HG02943 (cell line): ENCODE results near the gene WWTR1.

Experiments used
- ATAC-seq: cut with Tn5 transposase; IDR thresholded peaks from one replicate; pipeline ENCODE4 v1.9.1; 2021; ENCODE audit warnings: mild to moderate bottlenecking, low read depth, moderate library complexity; ENCODE audit not compliant: unreplicated experiment

The WWTR1 gene

DNA sequence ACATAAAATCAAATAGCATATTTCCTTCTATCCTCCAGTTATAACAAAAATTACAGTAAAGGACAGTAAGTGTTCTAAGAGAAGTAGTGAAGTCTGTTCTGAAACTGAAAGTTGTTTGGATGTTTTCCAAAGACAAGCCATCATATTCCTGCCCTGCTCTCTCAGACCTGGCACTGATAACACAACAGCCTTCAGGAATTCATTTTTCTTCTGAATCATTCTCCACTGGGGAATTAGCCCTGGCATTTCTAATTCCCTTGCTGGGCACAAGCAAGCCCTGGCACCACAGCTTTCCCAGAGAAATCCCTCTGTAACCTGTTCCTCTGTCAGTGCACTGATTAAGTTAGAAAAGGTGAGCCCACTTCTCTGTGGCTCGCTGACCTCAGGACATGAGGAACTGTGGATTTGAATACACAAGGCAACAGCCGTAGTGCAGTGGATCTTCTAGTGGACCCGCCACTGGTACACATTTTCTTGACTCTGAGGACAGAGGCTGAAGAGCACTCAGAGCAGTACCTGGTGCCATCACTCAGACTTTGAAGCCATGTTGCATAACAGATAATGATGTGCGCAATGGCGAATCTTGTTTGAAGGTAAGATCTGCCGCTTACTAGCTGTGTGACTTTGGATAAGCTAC lies 61.6 kb downstream of the WWTR1 start:
- no peak for ATAC-seq

DNA sequence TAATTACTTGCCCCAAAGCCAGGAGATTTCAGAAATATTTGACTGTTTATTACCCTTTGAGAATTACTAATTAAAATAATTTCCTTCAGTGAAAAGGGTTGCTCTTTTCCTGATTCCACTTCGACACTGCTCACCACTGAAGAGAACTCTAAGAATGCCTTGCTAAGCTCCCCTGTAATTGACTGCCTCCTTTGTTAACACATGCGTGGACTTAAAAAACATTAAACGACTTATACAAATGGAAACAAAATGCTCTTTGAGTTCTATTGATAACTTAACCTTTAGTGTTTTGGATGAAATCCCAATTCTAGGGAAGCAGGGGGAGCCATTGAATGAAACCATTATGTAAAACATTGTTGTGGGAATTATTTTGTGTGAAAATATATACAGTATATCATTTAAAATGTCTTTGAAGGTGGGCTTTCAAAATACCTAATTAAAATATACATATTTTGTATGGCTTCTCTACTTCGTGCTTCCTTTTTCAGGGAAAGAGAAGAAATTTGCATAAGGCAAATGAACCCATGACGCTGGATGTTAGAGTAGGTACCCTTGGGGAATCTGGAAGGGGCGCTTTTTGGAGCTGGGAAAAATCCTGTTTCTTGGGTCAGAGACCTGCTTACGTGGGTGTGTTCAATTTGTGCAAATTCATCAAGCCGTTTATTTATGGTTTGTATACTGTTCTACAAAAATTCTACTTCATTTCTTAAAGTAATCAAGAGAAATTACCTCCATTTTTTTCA lies 64.2 kb downstream of the WWTR1 start:
- ATAC-seq, result no peak

DNA sequence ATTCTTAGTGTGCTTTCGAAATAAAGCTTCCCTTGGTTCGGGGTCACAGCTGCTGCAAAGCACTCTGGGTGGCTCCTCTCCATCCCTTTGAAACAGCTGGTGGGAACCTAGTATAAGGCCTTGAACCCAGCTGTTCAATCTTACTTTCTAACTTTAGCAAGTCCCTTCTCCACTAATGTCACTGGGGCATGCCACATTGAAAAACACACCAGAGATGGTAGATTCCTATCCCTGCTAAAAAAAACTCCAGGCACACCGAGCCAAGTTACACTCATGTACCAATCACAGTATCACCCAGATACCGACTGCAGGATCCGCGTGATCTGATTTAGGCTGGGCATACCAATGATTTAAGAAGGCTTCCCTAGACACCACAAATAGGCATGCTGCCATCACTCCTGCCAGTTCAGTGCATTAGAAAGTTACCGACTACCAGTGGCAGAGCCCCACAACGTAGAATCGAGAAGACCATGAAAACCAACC lies 65.0 kb downstream of the WWTR1 start:
- ATAC-seq, result no peak

DNA sequence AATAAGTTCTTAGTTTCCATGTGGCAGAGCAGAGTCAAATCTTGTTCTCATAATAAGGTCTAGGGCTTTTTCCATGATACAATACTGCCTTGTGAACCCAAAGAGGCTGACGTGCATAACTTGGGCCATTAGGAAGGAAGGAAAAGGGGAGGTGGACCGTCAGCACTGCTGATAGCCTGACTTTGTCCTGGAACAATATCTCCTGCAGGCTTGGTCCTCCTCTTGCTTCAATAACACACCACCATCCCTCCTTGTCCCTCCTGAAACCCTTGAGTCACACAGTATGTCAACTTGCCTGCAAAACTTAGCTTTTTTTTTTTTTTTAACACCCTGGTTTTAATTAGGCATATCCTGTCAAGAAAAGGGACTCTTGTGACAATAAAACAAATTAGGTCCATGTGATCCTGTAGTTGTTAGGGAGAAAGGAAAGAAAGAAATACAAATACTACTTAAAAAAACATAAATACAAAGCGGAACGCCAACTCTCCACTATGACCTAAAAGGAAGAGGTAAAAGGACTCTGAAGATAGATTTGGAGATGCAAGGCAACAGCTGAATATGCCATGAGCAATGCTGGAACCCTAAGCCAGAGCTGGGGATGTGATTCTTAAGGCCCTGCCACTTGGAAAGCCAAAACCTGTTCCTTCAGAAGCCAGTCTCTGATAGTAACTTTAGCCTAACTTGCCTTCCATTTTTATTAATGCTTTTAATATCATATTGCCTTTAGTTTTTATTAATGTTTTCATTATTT lies 67.0 kb downstream of the WWTR1 start:
- no peak for ATAC-seq

DNA sequence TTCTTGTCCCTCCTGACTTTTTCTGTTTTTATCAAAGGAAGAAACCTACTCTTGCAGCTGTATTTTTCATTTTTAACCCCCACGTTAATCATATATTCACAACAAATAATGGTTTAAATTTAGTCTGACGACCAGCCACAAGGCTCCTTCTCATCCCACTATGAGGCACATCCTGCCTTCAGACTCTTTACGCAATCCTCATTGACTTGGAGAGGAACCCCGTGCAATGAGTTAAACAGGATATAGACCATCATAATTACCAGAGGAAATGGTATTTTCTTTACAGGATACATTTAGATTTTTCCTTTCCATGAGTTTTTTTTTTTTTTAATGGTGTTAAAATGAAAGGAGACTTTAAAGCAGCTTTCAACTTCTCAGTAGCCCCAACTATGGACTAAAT lies 68.5 kb downstream of the WWTR1 start:
- ATAC-seq, result no peak

DNA sequence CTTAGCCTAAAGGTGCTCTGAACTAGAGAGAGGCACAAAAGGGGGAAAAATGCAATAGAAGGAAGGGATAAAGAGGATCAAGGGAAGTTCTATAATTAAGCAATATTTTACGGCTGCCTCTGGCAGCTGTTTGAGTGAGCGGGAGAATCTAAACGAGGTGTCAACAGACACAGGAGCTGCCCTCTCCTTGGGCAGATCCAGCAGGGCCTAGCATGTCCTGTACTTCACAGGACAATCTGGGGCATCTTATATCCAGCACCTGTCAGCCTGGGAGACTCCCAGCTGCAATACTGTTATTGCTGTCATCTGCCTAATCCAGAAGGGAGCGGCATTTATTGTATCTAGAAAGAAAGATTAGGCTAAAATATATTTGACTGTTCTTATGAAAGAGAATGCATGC lies 68.9 kb downstream of the WWTR1 start:
- ATAC-seq, result no peak

DNA sequence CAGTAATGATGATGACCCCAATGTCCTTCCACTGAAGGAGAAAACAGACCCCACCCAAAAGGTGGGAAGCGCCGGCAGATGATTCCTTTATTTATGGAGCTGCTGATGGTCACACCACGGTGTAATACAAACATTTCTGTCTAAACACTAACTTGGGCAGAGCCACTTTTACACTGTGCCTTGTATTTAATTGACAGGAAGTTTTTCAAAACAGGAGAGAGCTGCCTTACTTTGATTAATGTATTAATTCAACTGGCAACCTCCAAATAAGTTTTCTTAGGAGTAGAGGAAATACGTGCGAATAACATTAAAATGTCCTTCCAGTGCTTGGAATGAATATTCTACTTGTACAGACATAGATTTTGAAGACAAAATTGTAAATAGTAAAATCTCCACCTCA lies 70.4 kb downstream of the WWTR1 start:
- ATAC-seq, result no peak

DNA sequence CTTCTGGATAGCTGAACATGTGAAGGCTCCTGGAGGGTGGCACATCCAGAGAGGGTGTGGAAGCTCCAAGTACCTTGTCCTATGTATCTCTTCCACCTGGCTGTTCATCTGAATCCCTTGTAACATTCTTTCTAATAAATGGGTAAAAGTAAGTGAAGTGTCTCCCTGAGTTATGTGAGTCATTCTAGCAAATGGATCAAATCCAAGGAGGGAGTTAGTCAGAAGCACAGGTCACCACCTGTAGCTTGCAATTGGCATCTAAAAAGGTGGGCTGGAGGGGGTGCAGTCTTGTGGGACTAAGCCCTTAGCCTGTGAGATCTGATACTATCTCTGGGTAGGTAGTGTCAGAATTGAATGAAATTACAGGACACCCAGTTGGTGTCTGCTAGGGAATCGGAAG lies 71.0 kb downstream of the WWTR1 start:
- ATAC-seq, result no peak

DNA sequence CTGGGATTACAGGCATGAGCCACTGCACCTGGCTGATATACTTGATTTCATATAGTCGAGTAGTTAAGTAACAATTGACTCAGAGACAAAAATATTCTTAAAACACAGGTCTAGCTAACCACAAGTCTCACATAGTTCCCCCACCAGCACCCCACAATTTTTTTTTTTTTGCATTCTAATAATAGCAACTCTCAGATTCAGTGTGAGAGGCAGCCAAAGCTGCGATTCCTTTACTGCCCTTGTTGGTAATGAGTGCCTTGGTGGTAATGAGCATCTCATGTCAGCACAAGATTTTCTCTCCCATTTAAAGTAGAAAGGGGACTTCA lies 72.5 kb downstream of the WWTR1 start:
- ATAC-seq, result peak; percentile 87

DNA sequence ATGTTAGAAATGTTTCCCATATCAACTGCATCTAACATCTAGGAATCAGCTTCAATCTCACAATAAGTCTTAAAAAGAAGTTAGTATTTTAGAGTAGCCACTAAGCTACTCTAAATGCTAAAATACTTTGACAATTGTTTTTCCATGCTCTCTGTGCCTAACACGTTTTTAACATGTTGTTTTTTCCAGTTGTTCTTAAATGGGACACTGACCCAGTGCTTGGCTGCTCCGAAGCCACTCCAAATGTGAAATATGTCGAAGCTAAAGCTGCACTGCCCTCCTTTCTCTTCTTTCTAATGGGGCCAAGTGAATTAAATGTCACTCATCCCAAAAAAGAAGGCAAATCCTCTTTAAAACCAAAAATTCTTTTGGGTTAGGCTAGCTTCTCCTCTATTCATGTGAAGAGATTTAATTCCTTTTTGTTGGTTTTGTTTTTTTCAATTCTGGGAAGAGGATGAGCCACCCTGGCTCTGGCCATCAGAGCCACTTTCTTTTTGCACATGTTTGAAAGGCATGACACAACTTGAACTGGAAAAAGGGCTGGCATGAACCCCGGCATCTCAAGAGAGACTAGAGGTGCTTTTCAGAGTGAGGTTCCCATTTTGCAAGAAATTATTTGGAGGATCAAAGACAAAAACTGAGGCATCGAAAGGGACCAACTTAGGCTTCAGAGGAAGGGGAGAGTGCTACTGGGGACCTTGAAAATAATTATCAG lies 73.7 kb downstream of the WWTR1 start:
- no peak for ATAC-seq

DNA sequence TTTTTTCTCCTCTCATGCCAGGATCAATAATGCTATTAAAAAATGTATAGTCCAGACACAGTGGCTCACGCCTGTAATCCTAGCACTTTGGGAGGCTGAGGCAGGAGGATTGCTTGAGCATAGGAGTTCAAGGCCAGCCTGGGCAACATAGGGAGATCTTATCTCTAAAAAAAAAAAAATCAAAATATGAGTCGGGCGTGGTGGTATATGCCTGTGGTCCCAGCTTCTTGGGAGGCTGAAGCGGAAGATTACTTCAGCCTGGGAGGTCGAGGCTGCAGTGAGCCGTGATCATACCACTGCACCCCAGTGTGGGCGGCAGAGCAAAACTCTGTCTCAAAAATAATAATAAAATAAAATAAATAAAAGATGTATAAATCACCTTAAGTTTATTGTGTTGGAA lies 75.4 kb downstream of the WWTR1 start:
- no peak for ATAC-seq

DNA sequence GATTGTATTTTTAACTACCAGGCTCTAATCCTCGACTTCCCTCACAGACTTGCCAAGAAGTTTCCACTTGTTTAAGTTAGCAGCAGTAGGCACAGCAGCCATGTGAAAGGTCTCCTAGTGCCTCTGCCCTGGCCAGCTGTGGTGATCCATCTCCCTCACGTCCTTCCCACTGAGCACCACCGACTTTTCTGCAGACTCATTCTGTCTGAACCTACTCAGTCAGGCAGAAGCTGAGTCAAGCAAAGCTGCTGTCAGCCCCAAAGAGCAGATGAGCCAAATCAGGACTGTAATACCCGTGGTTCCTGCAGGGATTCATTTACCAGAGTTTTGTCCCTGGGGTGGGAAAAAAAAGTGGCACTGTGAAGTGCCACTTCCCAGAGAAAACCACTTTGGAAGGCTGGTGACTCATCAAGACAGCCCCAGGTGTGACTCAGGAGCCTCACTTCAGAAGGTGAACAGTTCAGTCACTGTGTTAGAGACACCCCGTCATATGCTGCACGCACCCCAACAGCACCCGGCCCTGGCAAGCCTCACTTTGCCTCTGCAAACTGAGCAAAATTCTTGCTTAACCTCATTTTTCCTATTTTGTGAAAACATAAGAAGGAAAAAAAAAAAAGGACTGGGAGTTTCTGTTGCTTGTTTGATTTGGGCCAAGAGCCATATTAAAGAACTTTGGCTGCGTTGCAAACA lies 76.0 kb downstream of the WWTR1 start:
- ATAC-seq, result no peak

DNA sequence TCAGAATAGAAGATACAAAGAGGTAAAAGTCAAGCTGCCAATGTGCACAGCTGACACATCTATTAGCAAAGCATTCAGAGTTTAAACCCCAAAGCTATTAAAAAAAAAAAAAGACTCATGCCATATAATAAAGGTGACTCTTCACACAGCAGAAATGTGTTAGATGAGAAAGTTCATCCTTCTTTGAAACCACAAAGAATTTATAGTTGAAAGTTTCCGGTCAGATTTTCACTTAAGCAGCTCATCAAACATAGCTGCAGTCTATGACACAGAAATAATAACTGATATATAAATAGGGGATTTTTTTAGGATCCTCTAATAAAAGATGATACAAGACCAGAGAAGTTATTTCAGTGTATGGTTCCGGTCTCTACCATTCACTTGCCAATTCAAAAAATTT lies 76.6 kb downstream of the WWTR1 start:
- ATAC-seq, result no peak

DNA sequence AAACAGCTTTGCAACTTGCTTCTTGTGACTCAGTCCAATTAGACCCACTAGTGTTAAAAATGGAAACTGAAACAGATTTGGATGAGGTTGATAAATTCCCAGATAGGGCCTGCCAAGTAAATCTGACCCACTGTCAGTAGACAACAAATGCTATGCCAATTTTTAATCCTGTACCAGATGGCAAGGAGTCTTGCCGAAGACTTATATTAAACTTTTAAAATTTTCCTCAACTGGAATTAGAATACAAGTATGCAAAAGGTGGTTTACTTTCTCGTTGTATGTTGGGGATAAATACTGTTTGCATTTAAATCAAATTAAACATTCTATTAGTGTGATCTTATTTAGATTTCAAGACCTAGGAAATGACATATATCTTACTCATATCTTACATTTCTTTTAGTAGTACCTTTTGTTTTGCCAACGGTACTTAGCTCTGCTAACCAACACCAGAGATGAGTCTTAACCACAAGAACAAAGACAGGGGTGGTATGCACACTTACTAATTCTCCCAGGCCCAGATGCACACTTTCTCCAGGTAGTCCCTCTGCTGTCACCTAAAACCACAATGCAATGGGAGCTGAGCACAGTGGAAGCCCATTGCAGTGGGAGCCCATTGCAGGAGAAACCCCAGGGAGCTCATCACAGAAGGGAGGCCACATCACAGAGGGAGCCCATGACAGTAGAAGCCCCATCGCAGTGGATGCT lies 77.8 kb downstream of the WWTR1 start:
- ATAC-seq, result no peak

DNA sequence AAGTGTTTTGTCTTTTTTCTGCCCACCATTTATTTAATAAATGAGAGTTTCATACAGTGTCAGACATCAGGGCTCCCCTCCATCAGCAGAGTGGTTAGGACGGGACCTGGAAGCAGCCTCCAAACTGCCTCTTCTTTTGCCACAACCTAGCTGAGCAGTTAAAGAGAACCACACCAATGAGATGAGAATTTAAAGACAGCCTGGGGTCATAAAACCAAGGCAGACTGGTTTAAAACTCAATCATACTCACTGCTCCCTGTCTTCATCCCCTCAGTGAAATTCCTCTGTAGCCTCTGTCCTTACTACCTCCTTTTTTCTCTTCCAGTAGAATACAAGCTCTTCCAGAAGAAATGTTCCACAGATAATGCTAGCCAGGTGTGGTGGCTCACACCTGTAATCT lies 78.7 kb downstream of the WWTR1 start:
- no peak for ATAC-seq

DNA sequence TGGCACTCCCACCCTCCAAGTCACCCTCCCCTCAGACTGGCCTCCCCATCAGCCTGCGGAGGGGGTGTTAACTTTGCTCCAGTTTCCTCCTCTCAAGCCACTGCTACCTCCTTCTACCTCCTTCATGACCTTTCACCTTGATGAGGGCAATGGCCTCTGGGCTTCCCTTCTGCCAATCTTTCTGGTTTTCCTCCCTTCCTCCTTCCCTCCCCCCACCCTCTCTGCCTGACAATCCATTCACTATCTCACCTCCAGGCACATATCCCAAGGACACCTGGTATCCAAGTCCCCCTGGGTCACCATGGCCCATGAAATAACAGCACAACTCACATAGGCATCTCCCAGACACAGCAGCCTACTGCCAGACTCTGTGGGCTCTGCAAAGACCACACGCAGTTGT lies 80.0 kb downstream of the WWTR1 start:
- ATAC-seq, result no peak

DNA sequence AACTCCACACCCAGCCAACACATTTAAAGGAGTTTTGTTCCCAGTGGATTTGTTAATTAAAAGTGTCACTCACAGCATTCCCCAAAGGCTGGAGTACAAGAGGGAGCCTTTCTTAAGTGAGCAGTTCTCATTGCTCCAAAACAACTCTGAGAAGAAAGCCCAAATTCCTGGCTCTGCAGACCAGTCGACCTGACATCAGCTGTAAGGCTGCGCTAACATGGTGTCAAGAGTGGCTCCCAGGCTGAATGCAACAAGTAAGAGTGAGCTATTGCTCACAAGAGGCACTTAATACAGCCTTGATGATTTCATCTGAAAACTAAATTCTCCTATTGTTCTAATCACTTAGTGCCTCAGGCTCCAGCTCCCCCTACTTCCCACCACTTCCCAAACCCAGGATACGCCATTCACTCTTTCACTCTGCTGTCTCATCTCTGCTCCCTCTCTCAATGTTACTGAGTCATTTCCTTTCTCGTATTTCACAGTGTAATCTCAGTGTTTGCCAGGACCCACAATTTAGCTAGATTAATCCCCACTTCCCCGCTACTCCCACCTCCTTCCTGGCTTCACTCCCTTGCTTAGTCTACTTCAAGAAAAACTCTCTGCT lies 81.8 kb downstream of the WWTR1 start:
- no peak for ATAC-seq

DNA sequence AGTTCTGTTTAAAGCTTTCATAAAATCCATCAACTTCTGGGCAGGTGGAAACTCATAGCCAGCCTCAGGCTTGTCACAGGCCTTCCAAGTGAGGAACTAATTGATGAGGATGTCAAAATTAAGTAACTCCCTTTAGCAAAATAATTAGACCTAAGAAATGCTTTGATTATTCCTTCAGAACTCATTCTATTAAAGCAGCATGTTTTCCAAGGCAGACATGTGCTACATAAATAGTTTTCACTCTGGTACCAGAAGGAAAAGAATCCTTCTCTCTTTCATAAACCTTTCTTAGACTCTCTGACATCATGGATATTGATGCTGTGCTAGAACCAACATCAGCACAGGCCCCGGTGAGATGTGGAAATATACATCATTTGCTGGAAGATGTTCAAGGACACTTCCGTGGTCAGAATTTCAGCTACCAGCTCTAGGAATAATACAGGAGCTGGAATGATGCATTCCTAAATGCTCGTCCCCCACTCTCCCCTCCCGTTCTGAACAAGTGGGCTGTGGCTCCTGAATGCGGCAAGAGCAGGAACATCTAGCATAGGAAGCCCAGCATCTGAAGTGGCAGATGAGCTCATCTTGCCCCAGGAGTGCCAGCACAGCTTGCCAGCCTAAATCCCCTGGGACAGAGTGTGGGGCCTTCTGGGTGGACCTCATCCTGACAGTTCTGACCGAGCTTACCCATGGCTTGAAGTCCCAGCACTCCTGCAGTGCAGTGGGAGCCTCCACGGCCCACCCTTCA lies 82.4 kb downstream of the WWTR1 start:
- no peak for ATAC-seq
